HG02588 (cell line): ENCODE data around the gene GALNS.

Source experiments
- ATAC-seq: cut with Tn5 transposase; IDR thresholded peaks from one replicate; pipeline ENCODE4 v1.9.1; 2021; ENCODE audit warnings: mild to moderate bottlenecking, moderate library complexity; ENCODE audit not compliant: unreplicated experiment

GALNS gene

GRCh38 chr16:88787579-88788314, 69.0 kb downstream of the GALNS start:
- no peak for ATAC-seq

GRCh38 chr16:88785106-88785924, 71.4 kb downstream of the GALNS start, which contains the start of gene PIEZO1:
TSS of gene PIEZO1 (minus strand) at chr16:88785220. CDS start at chr16:88784964, 256 bp downstream.
- ATAC-seq: no peak

GRCh38 chr16:88784856-88785105, 72.0 kb downstream of the GALNS start:
- ATAC-seq: no peak

GRCh38 chr16:88784074-88784855, 72.5 kb downstream of the GALNS start:
- ATAC-seq: no peak

- no peak for ATAC-seq
Measured at GRCh38 chr16:88783391-88784073, 73.2 kb downstream of the GALNS start.

- ATAC-seq: no peak
Measured at GRCh38 chr16:88782454-88783390, 74.0 kb downstream of the GALNS start.

GRCh38 chr16:88781140-88782077, 75.3 kb downstream of the GALNS start:
- no peak for ATAC-seq

GRCh38 chr16:88780142-88781062, 76.3 kb downstream of the GALNS start:
- ATAC-seq: no peak

- ATAC-seq: no peak
Measured at GRCh38 chr16:88779406-88780141, 77.2 kb downstream of the GALNS start.

GRCh38 chr16:88778541-88779065, 78.1 kb downstream of the GALNS start:
- no peak for ATAC-seq

GRCh38 chr16:88778271-88778525, 78.5 kb downstream of the GALNS start:
- no peak for ATAC-seq

GRCh38 chr16:88777471-88778270, 79.1 kb downstream of the GALNS start:
- ATAC-seq: no peak

GRCh38 chr16:88775825-88776224, 80.9 kb downstream of the GALNS start:
- ATAC-seq: no peak

- no peak for ATAC-seq
Measured at GRCh38 chr16:88774544-88775393, 82.0 kb downstream of the GALNS start.

GRCh38 chr16:88773812-88774291, 82.9 kb downstream of the GALNS start:
- ATAC-seq: no peak
